NCI-H1436 (cell line): Measurements from ENCODE around the gene HSD17B14.
"Not testable (repeated sequence)": the region's sequence is repeated elsewhere in the genome, so short reads cannot be mapped to it uniquely, and the experiment has no call there.

ENCODE experiments used
- DNase-seq: peaks from one replicate; lab custom pipeline; 2025; lab: John Stamatoyannopoulos, UW

The HSD17B14 gene

GRCh38 chr19:48796298-48797083 is 39.8 kb downstream of the HSD17B14 start:
- DNase-seq, result no peak

GRCh38 chr19:48795685-48796070 is 40.6 kb downstream of the HSD17B14 start:
- no peak for DNase-seq

GRCh38 chr19:48795055-48795684 is 41.1 kb downstream of the HSD17B14 start:
- DNase-seq, result peak; percentile 97

- DNase-seq, result no peak
Measured at GRCh38 chr19:48794291-48794690, 42.0 kb downstream of the HSD17B14 start.

GRCh38 chr19:48793271-48793670 is 43.0 kb downstream of the HSD17B14 start:
- no peak for DNase-seq

GRCh38 chr19:48787331-48787730 is 49.0 kb downstream of the HSD17B14 start:
- not testable (repeated sequence) for DNase-seq

GRCh38 chr19:48786422-48786821 is 49.9 kb downstream of the HSD17B14 start:
- DNase-seq, result not testable (repeated sequence)

- DNase-seq, result no peak
Measured at GRCh38 chr19:48784527-48784926, 51.8 kb downstream of the HSD17B14 start.

GRCh38 chr19:48780631-48781391 is 55.5 kb downstream of the HSD17B14 start:
- DNase-seq, result no peak

GRCh38 chr19:48779636-48780035 is 56.7 kb downstream of the HSD17B14 start:
- DNase-seq, result no peak

- no peak for DNase-seq
Measured at GRCh38 chr19:48777720-48778119, 58.6 kb downstream of the HSD17B14 start.

- no peak for DNase-seq
Measured at GRCh38 chr19:48777139-48777538, 59.2 kb downstream of the HSD17B14 start.

GRCh38 chr19:48772503-48772953 is 63.8 kb downstream of the HSD17B14 start:
- no peak for DNase-seq

- no peak for DNase-seq
Measured at GRCh38 chr19:48770734-48771472, 65.4 kb downstream of the HSD17B14 start.

GRCh38 chr19:48770266-48770665 is 66.0 kb downstream of the HSD17B14 start:
- DNase-seq, result no peak

- DNase-seq, result no peak
Measured at GRCh38 chr19:48768994-48769713, 67.1 kb downstream of the HSD17B14 start.

GRCh38 chr19:48768171-48768753 is 68.0 kb downstream of the HSD17B14 start:
- DNase-seq, result not testable (repeated sequence)

GRCh38 chr19:48765816-48766215 is 70.5 kb downstream of the HSD17B14 start:
- DNase-seq, result not testable (repeated sequence)
